Mesendoderm (in vitro differentiated cells): Measurements from ENCODE around the gene PTPRD.
A peak's percentile ranks its signal among the peaks of the same experiment; 100 is the strongest.

Experiments
- DNase-seq: peaks from one replicate; pipeline ENCODE4 v3.0.0; 2013
- H2AK5ac ChIP-seq: 2 replicates; pipeline ENCODE4 v1.6.1; 2013; ENCODE audit warnings: low read length, inconsistent platforms
- H2BK120ac ChIP-seq: 2 replicates; pipeline ENCODE4 v1.6.1; 2013; ENCODE audit warnings: low read depth, mild to moderate bottlenecking, low read length, moderate library complexity, mixed read lengths
- H2BK15ac ChIP-seq: replicated peaks from 2 replicates; pipeline ENCODE4 v1.6.1; 2013; ENCODE audit warnings: low read depth, mild to moderate bottlenecking, moderate library complexity
- H2BK5ac ChIP-seq: 2 replicates; pipeline ENCODE4 v1.6.1; 2013; ENCODE audit warnings: low read length, inconsistent platforms
- H3K18ac ChIP-seq: 2 replicates; pipeline ENCODE4 v1.6.1; 2013; ENCODE audit warnings: mild to moderate bottlenecking, low read length, mixed read lengths
- H3K23ac ChIP-seq: one replicate; pipeline ENCODE4 v1.6.1; 2013; ENCODE audit warnings: low read length
- H3K27ac ChIP-seq: 2 replicates; pipeline ENCODE4 v1.5.1; 2013; ENCODE audit warnings: low read depth, mild to moderate bottlenecking, inconsistent platforms, low read length, moderate library complexity
- H3K27me3 ChIP-seq: 2 replicates; pipeline ENCODE4 v1.6.1; 2013; ENCODE audit warnings: low read length, control low read depth, mild to moderate bottlenecking, inconsistent platforms; ENCODE audit not compliant: insufficient read depth, poor library complexity
- H3K36me3 ChIP-seq: 2 replicates; pipeline ENCODE4 v1.6.1; 2013; ENCODE audit warnings: low read length, inconsistent platforms; ENCODE audit not compliant: control insufficient read depth, insufficient read depth
- H3K4ac ChIP-seq: one replicate; pipeline ENCODE4 v1.6.1; 2013; ENCODE audit warnings: low read depth, mild to moderate bottlenecking, low read length, moderate library complexity
- H3K4me1 ChIP-seq: 2 replicates; pipeline ENCODE4 v1.6.1; 2013; ENCODE audit warnings: low read depth, low read length, inconsistent platforms; ENCODE audit not compliant: control insufficient read depth
- H3K4me2 ChIP-seq: 2 replicates; pipeline ENCODE4 v1.6.1; 2013; ENCODE audit warnings: low read length
- H3K4me3 ChIP-seq: 2 replicates; pipeline ENCODE4 v1.5.1; 2013; ENCODE audit warnings: mild to moderate bottlenecking, low read length
- H3K56ac ChIP-seq: one replicate; pipeline ENCODE4 v1.6.1; 2013; ENCODE audit warnings: low read length
- H3K79me1 ChIP-seq: 2 replicates; pipeline ENCODE4 v1.6.1; 2013; ENCODE audit warnings: low read length, inconsistent platforms
- H3K79me2 ChIP-seq: 2 replicates; pipeline ENCODE4 v1.6.1; 2013; ENCODE audit warnings: mild to moderate bottlenecking, low read length; ENCODE audit not compliant: control insufficient read depth, insufficient read depth
- H3K9ac ChIP-seq: 2 replicates; pipeline ENCODE4 v1.6.1; 2013; ENCODE audit warnings: low read length, inconsistent platforms
- H4K5ac ChIP-seq: one replicate; pipeline ENCODE4 v1.6.1; 2013; ENCODE audit warnings: low read length
- H4K8ac ChIP-seq: one replicate; pipeline ENCODE4 v1.6.1; 2013; ENCODE audit warnings: low read depth, mild to moderate bottlenecking, control low read depth, low read length, moderate library complexity
- WGBS: extraction: QIAGEN DNeasy Blood & Tissue Kit; methylation state at CpG from one replicate; pipeline ENCODE4 v1.1.7; 2013; ENCODE audit warnings: low lambda C conversion rate, missing lambda C conversion rate; ENCODE audit not compliant: insufficient coverage; ENCODE audit errors: extremely low coverage; 5-methylcytosine and 5-hydroxymethylcytosine counted together

Gene PTPRD

GRCh38 chr9:10003047-10003446 is 609.8 kb downstream of the PTPRD start:
- H3K9ac ChIP-seq, result no peak overlapping the region
- H2AK5ac ChIP-seq, result no peak overlapping the region
- no peak overlapping the region for H4K5ac ChIP-seq
- H3K79me1 ChIP-seq, result no peaks in the 10 kb centered on the region
- no peak overlapping the region for H2BK15ac ChIP-seq
- no peak for DNase-seq
- no peaks in the 10 kb centered on the region for H3K27me3 ChIP-seq
- no peak overlapping the region for H2BK120ac ChIP-seq
- H3K23ac ChIP-seq, result no peak overlapping the region
- no peaks in the 10 kb centered on the region for H3K79me2 ChIP-seq
- H4K8ac ChIP-seq, result no peak overlapping the region
- no peak overlapping the region for H3K4me3 ChIP-seq
- H3K18ac ChIP-seq, result no peak overlapping the region
- no peak overlapping the region for H3K56ac ChIP-seq
- no peaks in the 10 kb centered on the region for H3K36me3 ChIP-seq
- no peak overlapping the region for H3K4me2 ChIP-seq
- no peak overlapping the region for H2BK5ac ChIP-seq
- H3K4me1 ChIP-seq, result no peaks in the 10 kb centered on the region
- no peak overlapping the region for H3K27ac ChIP-seq
- H3K4ac ChIP-seq, result no peak overlapping the region

GRCh38 chr9:10000669-10001068 is 612.1 kb downstream of the PTPRD start:
- Histone ChIP-seq H3K27ac (peak overlapping the region; percentile 69), H4K5ac (no peak overlapping the region), H2BK15ac (no peak overlapping the region), H4K8ac (no peak overlapping the region), H3K4me1 (no peaks in the 10 kb centered on the region), H3K23ac (no peak overlapping the region), H2BK5ac (peak overlapping the region; percentile 7), H3K4ac (peak overlapping the region; percentile 55), H3K79me1 (no peaks in the 10 kb centered on the region), H3K79me2 (no peaks in the 10 kb centered on the region), H3K4me2 (no peak overlapping the region), H3K18ac (peak overlapping the region; percentile 84), H3K56ac (no peak overlapping the region), H3K36me3 (no peaks in the 10 kb centered on the region), H3K27me3 (no peaks in the 10 kb centered on the region), H2AK5ac (no peak overlapping the region), H3K4me3 (no peak overlapping the region), H3K9ac (no peak overlapping the region), H2BK120ac (peak overlapping the region; percentile 17)
- no CpG with 5 or more reads among the region's 9 CpGs for WGBS
- DNase-seq, result peak; percentile 85

GRCh38 chr9:9998491-9999287 is 614.1 kb downstream of the PTPRD start:
- Histone ChIP-seq H2BK5ac (no peak overlapping the region), H4K5ac (no peak overlapping the region), H3K27me3 (no peaks in the 10 kb centered on the region), H3K18ac (peak overlapping the region; percentile 94), H3K56ac (no peak overlapping the region), H3K4ac (peak overlapping the region; percentile 81), H3K79me1 (no peaks in the 10 kb centered on the region), H2BK120ac (peak overlapping the region; percentile 88), H3K79me2 (no peaks in the 10 kb centered on the region), H3K23ac (no peak overlapping the region), H2BK15ac (peak overlapping the region; percentile 93), H3K4me1 (no peaks in the 10 kb centered on the region), H3K4me2 (no peak overlapping the region), H4K8ac (peak overlapping the region; percentile 65), H3K27ac (peak overlapping the region; percentile 60), H3K36me3 (no peaks in the 10 kb centered on the region), H2AK5ac (no peak overlapping the region), H3K9ac (no peak overlapping the region), H3K4me3 (no peak overlapping the region)
- no CpG with 5 or more reads among the region's 8 CpGs for WGBS
- peak; percentile 95 for DNase-seq

GRCh38 chr9:9997585-9997984 is 615.2 kb downstream of the PTPRD start:
- no peak overlapping the region for H4K5ac ChIP-seq
- H3K23ac ChIP-seq, result no peak overlapping the region
- H3K36me3 ChIP-seq, result no peaks in the 10 kb centered on the region
- no peaks in the 10 kb centered on the region for H3K79me1 ChIP-seq
- DNase-seq, result no peak
- no peaks in the 10 kb centered on the region for H3K79me2 ChIP-seq
- no peak overlapping the region for H3K18ac ChIP-seq
- H2BK15ac ChIP-seq, result no peak overlapping the region
- H3K9ac ChIP-seq, result no peak overlapping the region
- H2BK5ac ChIP-seq, result no peak overlapping the region
- H3K56ac ChIP-seq, result no peak overlapping the region
- H3K4me3 ChIP-seq, result no peak overlapping the region
- no peaks in the 10 kb centered on the region for H3K4me1 ChIP-seq
- H3K4ac ChIP-seq, result no peak overlapping the region
- no peak overlapping the region for H4K8ac ChIP-seq
- no CpG with 5 or more reads among the region's 2 CpGs for WGBS
- no peak overlapping the region for H3K4me2 ChIP-seq
- H2BK120ac ChIP-seq, result no peak overlapping the region
- H2AK5ac ChIP-seq, result no peak overlapping the region
- no peak overlapping the region for H3K27ac ChIP-seq
- no peaks in the 10 kb centered on the region for H3K27me3 ChIP-seq

- Histone ChIP-seq H3K56ac (no peak overlapping the region), H3K79me1 (no peaks in the 10 kb centered on the region), H3K23ac (no peak overlapping the region), H3K4me1 (no peaks in the 10 kb centered on the region), H2AK5ac (no peak overlapping the region), H3K79me2 (no peaks in the 10 kb centered on the region), H3K4ac (no peak overlapping the region), H3K18ac (peak overlapping the region; percentile 87), H3K36me3 (no peaks in the 10 kb centered on the region), H4K5ac (no peak overlapping the region), H2BK5ac (no peak overlapping the region), H3K27ac (no peak overlapping the region), H2BK120ac (no peak overlapping the region), H3K4me3 (no peak overlapping the region), H4K8ac (no peak overlapping the region), H2BK15ac (no peak overlapping the region), H3K27me3 (no peaks in the 10 kb centered on the region), H3K4me2 (no peak overlapping the region), H3K9ac (no peak overlapping the region)
- no peak for DNase-seq
These were observed 616.5 kb downstream of the PTPRD start for GRCh38 chr9:9996259-9996658.

GRCh38 chr9:9992936-9993335 is 619.9 kb downstream of the PTPRD start:
- Histone ChIP-seq H3K18ac (no peak overlapping the region), H4K5ac (no peak overlapping the region), H3K79me2 (no peaks in the 10 kb centered on the region), H3K4ac (no peak overlapping the region), H3K9ac (no peak overlapping the region), H3K27ac (no peak overlapping the region), H2BK5ac (no peak overlapping the region), H4K8ac (no peak overlapping the region), H2AK5ac (no peak overlapping the region), H3K27me3 (no peaks in the 10 kb centered on the region), H3K79me1 (no peaks in the 10 kb centered on the region), H2BK15ac (no peak overlapping the region), H3K23ac (no peak overlapping the region), H2BK120ac (no peak overlapping the region), H3K36me3 (no peaks in the 10 kb centered on the region), H3K4me1 (no peaks in the 10 kb centered on the region), H3K4me3 (no peak overlapping the region), H3K56ac (no peak overlapping the region), H3K4me2 (no peak overlapping the region)
- no peak for DNase-seq
- no CpG with 5 or more reads among the region's 1 CpG for WGBS
